ENCODE data around the gene RPP21.

Gene RPP21

GRCh38 chr6:30341218-30341617, 3.7 kb upstream of the RPP21 start:
- no peak for DNase-seq (ENCODE audit: low spot score)
- TF ChIP-seq, protein P1, sequence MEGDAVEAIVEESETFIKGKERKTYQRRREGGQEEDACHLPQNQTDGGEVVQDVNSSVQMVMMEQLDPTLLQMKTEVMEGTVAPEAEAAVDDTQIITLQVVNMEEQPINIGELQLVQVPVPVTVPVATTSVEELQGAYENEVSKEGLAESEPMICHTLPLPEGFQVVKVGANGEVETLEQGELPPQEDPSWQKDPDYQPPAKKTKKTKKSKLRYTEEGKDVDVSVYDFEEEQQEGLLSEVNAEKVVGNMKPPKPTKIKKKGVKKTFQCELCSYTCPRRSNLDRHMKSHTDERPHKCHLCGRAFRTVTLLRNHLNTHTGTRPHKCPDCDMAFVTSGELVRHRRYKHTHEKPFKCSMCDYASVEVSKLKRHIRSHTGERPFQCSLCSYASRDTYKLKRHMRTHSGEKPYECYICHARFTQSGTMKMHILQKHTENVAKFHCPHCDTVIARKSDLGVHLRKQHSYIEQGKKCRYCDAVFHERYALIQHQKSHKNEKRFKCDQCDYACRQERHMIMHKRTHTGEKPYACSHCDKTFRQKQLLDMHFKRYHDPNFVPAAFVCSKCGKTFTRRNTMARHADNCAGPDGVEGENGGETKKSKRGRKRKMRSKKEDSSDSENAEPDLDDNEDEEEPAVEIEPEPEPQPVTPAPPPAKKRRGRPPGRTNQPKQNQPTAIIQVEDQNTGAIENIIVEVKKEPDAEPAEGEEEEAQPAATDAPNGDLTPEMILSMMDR (conservative IDR thresholded peaks at IDR 0.05; ENCODE audit: low read depth) = no peak
- no peak overlapping the region for H3K27ac ChIP-seq
- ChIA-PET POLR2A (ENCODE audit: low non-redundant PET) (no interaction called here), CTCF (no interaction called here)

DNA sequence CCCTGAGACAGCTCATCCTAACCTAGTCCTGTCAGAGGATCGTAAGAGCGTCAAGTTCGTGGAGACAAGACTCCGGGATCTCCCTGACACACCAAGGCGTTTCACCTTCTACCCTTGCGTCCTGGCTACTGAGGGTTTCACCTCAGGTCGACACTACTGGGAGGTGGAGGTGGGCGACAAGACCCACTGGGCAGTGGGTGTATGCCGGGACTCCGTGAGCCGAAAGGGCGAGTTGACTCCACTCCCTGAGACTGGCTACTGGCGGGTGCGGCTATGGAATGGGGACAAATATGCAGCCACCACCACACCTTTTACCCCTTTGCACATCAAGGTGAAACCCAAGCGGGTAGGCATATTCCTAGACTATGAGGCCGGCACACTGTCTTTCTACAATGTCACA, 3.2 kb upstream of the RPP21 start:
- TF ChIP-seq, protein P1 (conservative IDR thresholded peaks at IDR 0.05; ENCODE audit: low read depth) = no peak
- ChIA-PET POLR2A (ENCODE audit: low non-redundant PET) (no interaction called here), CTCF (interaction anchor here (0.5 kb wide), 1 partner anchor 76 kb away, joined by 3 read pairs; no protein-coding TSS in a partner anchor)
- DNase-seq (ENCODE audit: low spot score) = no peak
- no peak overlapping the region for H3K27ac ChIP-seq

GRCh38 chr6:30344191-30344867, 627 bp upstream of the RPP21 start:
- TF ChIP-seq, protein P1 (conservative IDR thresholded peaks at IDR 0.05; ENCODE audit: low read depth) = no peak
- ChIA-PET POLR2A (ENCODE audit: low non-redundant PET) (no interaction called here), CTCF (no interaction called here)
- no peak for DNase-seq (ENCODE audit: low spot score)
- no peak overlapping the region for H3K27ac ChIP-seq

- no peak for DNase-seq (ENCODE audit: low spot score)
- ChIA-PET CTCF (no interaction called here), POLR2A (ENCODE audit: low non-redundant PET) (no interaction called here)
- TF ChIP-seq, protein P1 (conservative IDR thresholded peaks at IDR 0.05; ENCODE audit: low read depth) = no peak
- no peak overlapping the region for H3K27ac ChIP-seq
Observed at GRCh38 chr6:30345852-30346251, 896 bp downstream of the RPP21 start.

- no peak overlapping the region for H3K27ac ChIP-seq
- TF ChIP-seq, protein P1 (conservative IDR thresholded peaks at IDR 0.05; ENCODE audit: low read depth) = no peak
- DNase-seq (ENCODE audit: low spot score) = no peak
- POLR2A ChIA-PET (ENCODE audit: low non-redundant PET) = no interaction called here
- CTCF ChIA-PET = no interaction called here
Observed at GRCh38 chr6:30348957-30349356, 4.0 kb downstream of the RPP21 start.

DNA sequence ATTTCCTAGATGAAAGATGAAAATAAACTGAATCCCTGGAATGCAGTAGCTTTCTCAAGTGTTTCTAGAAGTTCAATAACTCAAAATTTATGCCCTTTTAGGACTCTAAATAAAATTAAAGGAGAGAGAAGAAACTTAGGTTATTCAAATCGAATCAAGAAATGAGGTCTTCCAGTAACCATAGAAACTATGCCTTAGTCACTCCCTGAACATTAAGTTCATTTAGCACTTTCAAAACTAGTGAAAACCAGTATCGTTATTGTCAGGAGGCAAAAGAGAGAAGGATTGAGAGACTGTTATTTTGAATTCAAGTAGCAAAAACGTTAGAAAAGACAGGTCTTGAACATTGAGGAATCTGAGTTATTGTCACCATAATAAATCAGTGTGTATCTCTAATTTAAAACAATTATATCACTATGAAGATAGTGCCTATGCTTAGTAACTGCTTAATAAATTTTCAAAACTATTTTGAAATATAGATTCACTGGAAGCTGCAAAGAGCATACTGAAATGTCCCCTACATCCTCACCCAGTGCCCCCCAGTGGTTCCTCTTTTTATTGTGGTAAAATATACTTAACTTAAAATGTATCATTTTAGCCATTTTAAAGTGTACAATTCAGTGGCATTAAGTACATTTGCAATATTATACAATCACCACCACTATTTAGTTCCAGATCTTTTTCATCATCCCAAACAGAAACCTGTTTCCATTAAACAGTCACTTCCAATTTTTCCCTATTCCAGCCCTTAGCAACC, 4.6 kb downstream of the RPP21 start:
- DNase-seq (ENCODE audit: low spot score) = no peak
- TF ChIP-seq, protein P1 (conservative IDR thresholded peaks at IDR 0.05; ENCODE audit: low read depth) = no peak
- H3K27ac ChIP-seq = no peak overlapping the region
- CTCF ChIA-PET = no interaction called here
- POLR2A ChIA-PET (ENCODE audit: low non-redundant PET) = no interaction called here
